HEK293 (cell line): ENCODE data around the gene B4GALNT3.

ENCODE experiments used
- CTCF ChIA-PET: fragments of 350-600 bp; formaldehyde crosslinking; extraction: SDS; loops from one replicate; lab custom pipeline; 2021; ENCODE audit warnings: antibody characterized with exemption; lab: Yijun Ruan, JAX
- POLR2A ChIA-PET: fragments of 300-600 bp; formaldehyde crosslinking; extraction: SDS; loops from one replicate; lab custom pipeline; 2020; ENCODE audit warnings: antibody characterized with exemption, inconsistent platforms; lab: Yijun Ruan, JAX
- H3K27ac ChIP-seq: fragments of 200-500 bp; sonication (Bioruptor generic); 2 replicates; pipeline ENCODE4 v1.5.1; 2014; ENCODE audit warnings: low read depth, low read length, control low read depth, inconsistent platforms; ENCODE audit errors: extremely low read depth
- H3K36me3 ChIP-seq, 2 experiments: fragments of 200-500 bp in 1 of 2; sonication (Bioruptor generic) in 1 of 2; 1 replicate in 1 of 2; 2 replicates in 1 of 2; pipeline ENCODE4 v1.5.1; 2014 to 2017; ENCODE audit warnings: inconsistent platforms in 2 of 2, low read length in 2 of 2; ENCODE audit not compliant: control insufficient read depth in 2 of 2, insufficient read depth in 1 of 2
- H3K4me1 ChIP-seq: fragments of 200-500 bp; sonication (Bioruptor generic); 2 replicates; pipeline ENCODE4 v1.5.1; 2014; ENCODE audit warnings: mild to moderate bottlenecking, low read length, inconsistent platforms; ENCODE audit not compliant: control insufficient read depth, insufficient read depth
- H3K4me3 ChIP-seq: 2 replicates; pipeline ENCODE4 v1.5.1; 2011; ENCODE audit warnings: low read depth, mild to moderate bottlenecking, control low read depth, low read length, moderate library complexity
- H3K9me3 ChIP-seq: fragments of 200-500 bp; sonication (Bioruptor generic); 2 replicates; pipeline ENCODE4 v1.5.1; 2014; ENCODE audit warnings: low read depth, low read length, inconsistent platforms; ENCODE audit not compliant: control insufficient read depth, insufficient read depth
- INSM2 ChIP-seq: fragments of 450-650 bp; formaldehyde crosslinking; IDR thresholded peaks from 2 replicates; pipeline ENCODE4 v1.5.1; 2016; ENCODE audit warnings: missing biosample characterization, missing genetic modification characterization
- KLF9 ChIP-seq: fragments of 450-650 bp; formaldehyde crosslinking; IDR thresholded peaks from 2 replicates; pipeline ENCODE4 v1.5.1; 2016; ENCODE audit warnings: missing biosample characterization, missing genetic modification characterization, low read depth
- OVOL3 ChIP-seq: fragments of 450-650 bp; formaldehyde crosslinking; IDR thresholded peaks from 2 replicates; pipeline ENCODE4 v1.5.1; 2016; ENCODE audit warnings: missing biosample characterization, missing genetic modification characterization
- PATZ1 ChIP-seq: fragments of 450-650 bp; formaldehyde crosslinking; IDR thresholded peaks from 2 replicates; pipeline ENCODE4 v1.5.1; 2016; ENCODE audit warnings: missing biosample characterization, missing genetic modification characterization
- SP2 ChIP-seq: fragments of 450-650 bp; formaldehyde crosslinking; IDR thresholded peaks from 2 replicates; pipeline ENCODE4 v1.5.1; 2016; ENCODE audit warnings: missing biosample characterization, missing genetic modification characterization
- TRIM28 ChIP-seq: IDR thresholded peaks from 2 replicates; pipeline ENCODE4 v1.6.1; 2011; ENCODE audit warnings: low read length, control low read depth, borderline replicate concordance
- ZBTB1 ChIP-seq: fragments of 450-650 bp; formaldehyde crosslinking; IDR thresholded peaks from 2 replicates; pipeline ENCODE4 v1.5.1; 2016; ENCODE audit warnings: missing biosample characterization, missing genetic modification characterization
- ZBTB21 ChIP-seq: fragments of 450-650 bp; formaldehyde crosslinking; IDR thresholded peaks from 2 replicates; pipeline ENCODE4 v1.5.1; 2017; ENCODE audit warnings: missing biosample characterization, missing genetic modification characterization
- ZFP69B ChIP-seq: fragments of 450-650 bp; formaldehyde crosslinking; IDR thresholded peaks from 2 replicates; pipeline ENCODE4 v1.5.1; 2016; ENCODE audit warnings: missing biosample characterization, missing genetic modification characterization
- ZNF211 ChIP-seq: fragments of 450-650 bp; formaldehyde crosslinking; IDR thresholded peaks from 2 replicates; pipeline ENCODE4 v1.5.1; 2016; ENCODE audit warnings: low read depth, missing biosample characterization, missing genetic modification characterization
- ZNF24 ChIP-seq: fragments of 450-650 bp; formaldehyde crosslinking; IDR thresholded peaks from 2 replicates; pipeline ENCODE4 v1.5.1; 2016; ENCODE audit warnings: missing biosample characterization, missing genetic modification characterization
- ZNF248 ChIP-seq: fragments of 450-650 bp; formaldehyde crosslinking; IDR thresholded peaks from 2 replicates; pipeline ENCODE4 v1.5.1; 2017; ENCODE audit warnings: missing biosample characterization, missing genetic modification characterization
- ZNF274 ChIP-seq, 2 experiments: fragments of 200-500 bp in 1 of 2; fragments of 450-650 bp in 1 of 2; sonication (Bioruptor generic) in 1 of 2; formaldehyde crosslinking in 1 of 2; IDR thresholded peaks; 2 replicates each; pipeline versions ENCODE4 v1.5.1 to v1.6.1; 2014 to 2016; ENCODE audit warnings: borderline replicate concordance in 1 of 2, inconsistent platforms in 1 of 2, low read length in 1 of 2, missing biosample characterization in 1 of 2, missing genetic modification characterization in 1 of 2
- ZNF391 ChIP-seq: fragments of 450-650 bp; formaldehyde crosslinking; IDR thresholded peaks from 2 replicates; pipeline ENCODE4 v1.5.1; 2016; ENCODE audit warnings: low read depth, missing biosample characterization, missing genetic modification characterization, borderline replicate concordance
- ZNF404 ChIP-seq: fragments of 450-650 bp; formaldehyde crosslinking; IDR thresholded peaks from 2 replicates; pipeline ENCODE4 v1.5.1; 2017; ENCODE audit warnings: missing biosample characterization, missing genetic modification characterization
- ZNF530 ChIP-seq: fragments of 450-650 bp; formaldehyde crosslinking; IDR thresholded peaks from 2 replicates; pipeline ENCODE4 v1.5.1; 2016; ENCODE audit warnings: low read depth, missing biosample characterization, missing genetic modification characterization
- ZNF548 ChIP-seq: fragments of 450-650 bp; formaldehyde crosslinking; IDR thresholded peaks from 2 replicates; pipeline ENCODE4 v1.5.1; 2016; ENCODE audit warnings: missing biosample characterization, missing genetic modification characterization
- ZNF596 ChIP-seq: fragments of 450-650 bp; IDR thresholded peaks from 2 replicates; pipeline ENCODE4 v1.5.0; 2018; ENCODE audit warnings: missing biosample characterization, mild to moderate bottlenecking, missing genetic modification characterization, moderate library complexity
- ZNF621 ChIP-seq: fragments of 450-650 bp; formaldehyde crosslinking; IDR thresholded peaks from 2 replicates; pipeline ENCODE4 v1.5.1; 2017; ENCODE audit warnings: missing biosample characterization, missing genetic modification characterization
- ZNF670 ChIP-seq: fragments of 450-650 bp; formaldehyde crosslinking; IDR thresholded peaks from 2 replicates; pipeline ENCODE4 v1.5.1; 2016; ENCODE audit warnings: missing biosample characterization, missing genetic modification characterization, low read depth
- ZNF768 ChIP-seq: fragments of 450-650 bp; formaldehyde crosslinking; IDR thresholded peaks from 2 replicates; pipeline ENCODE4 v1.5.1; 2018; ENCODE audit warnings: missing biosample characterization, mild to moderate bottlenecking, missing genetic modification characterization
- ZNF776 ChIP-seq: fragments of 450-650 bp; formaldehyde crosslinking; IDR thresholded peaks from 2 replicates; pipeline ENCODE4 v1.5.0; 2017; ENCODE audit warnings: missing biosample characterization, missing genetic modification characterization, borderline replicate concordance

Gene B4GALNT3

GRCh38 chr12:611721-612120 lies 152.0 kb downstream of the B4GALNT3 start:
- H3K4me1 ChIP-seq = no peaks in the 10 kb centered on the region
- no peak overlapping the region for H3K4me3 ChIP-seq
- CTCF ChIA-PET = interaction anchor here (0.9 kb wide), 1 partner anchor 139 kb away, joined by 4 read pairs; no protein-coding TSS in a partner anchor
- H3K27ac ChIP-seq = no peak overlapping the region
- POLR2A ChIA-PET = no interaction called here
- TF ChIP-seq ZNF776 (tag by site-specific recombination) = no peak
- no peak for TF ChIP-seq ZNF404 (tag by site-specific recombination)
- no peak for TF ChIP-seq OVOL3 (tag by site-specific recombination)
- no peak for TF ChIP-seq ZNF548
- TF ChIP-seq ZNF274 (IDR thresholded peaks at IDR 0.05; ENCODE audit: low read length) = no peak
- TF ChIP-seq ZNF274 (tag by site-specific recombination; IDR thresholded peaks at IDR 0.05; ENCODE audit: borderline replicate concordance) = no peak
- TF ChIP-seq ZFP69B = no peak
- TF ChIP-seq ZNF391 (tag by site-specific recombination) = no peak
- no peak for TF ChIP-seq ZNF596
- TF ChIP-seq KLF9 (tag by site-specific recombination) = no peak
- no peak for TF ChIP-seq ZNF211
- TF ChIP-seq ZNF621 (tag by site-specific recombination) = no peak
- TF ChIP-seq, all 188 proteins: peak for 0
- no peaks in the 10 kb centered on the region for H3K36me3 ChIP-seq
- H3K9me3 ChIP-seq = no peaks in the 10 kb centered on the region

GRCh38 chr12:612293-612692 lies 152.6 kb downstream of the B4GALNT3 start:
- Histone ChIP-seq H3K4me1 (no peaks in the 10 kb centered on the region), H3K9me3 (no peaks in the 10 kb centered on the region), H3K4me3 (no peak overlapping the region), H3K27ac (no peak overlapping the region), H3K36me3 (no peaks in the 10 kb centered on the region)
- TF ChIP-seq ZNF24 (no peak), INSM2 (no peak), PATZ1 (no peak), ZNF670 (tag by site-specific recombination) (no peak), ZNF768 (no peak), SP2 (tag by site-specific recombination) (no peak), ZNF530 (tag by site-specific recombination) (no peak), ZBTB21 (tag by site-specific recombination) (no peak), ZBTB1 (tag by site-specific recombination) (no peak), TRIM28 (no peak), ZNF248 (tag by site-specific recombination) (no peak)
- ChIA-PET CTCF (interaction anchor here (0.9 kb wide), 1 partner anchor 139 kb away, joined by 4 read pairs; no protein-coding TSS in a partner anchor), POLR2A (no interaction called here)
